ENCODE results near the gene EFCC1.

DNA sequence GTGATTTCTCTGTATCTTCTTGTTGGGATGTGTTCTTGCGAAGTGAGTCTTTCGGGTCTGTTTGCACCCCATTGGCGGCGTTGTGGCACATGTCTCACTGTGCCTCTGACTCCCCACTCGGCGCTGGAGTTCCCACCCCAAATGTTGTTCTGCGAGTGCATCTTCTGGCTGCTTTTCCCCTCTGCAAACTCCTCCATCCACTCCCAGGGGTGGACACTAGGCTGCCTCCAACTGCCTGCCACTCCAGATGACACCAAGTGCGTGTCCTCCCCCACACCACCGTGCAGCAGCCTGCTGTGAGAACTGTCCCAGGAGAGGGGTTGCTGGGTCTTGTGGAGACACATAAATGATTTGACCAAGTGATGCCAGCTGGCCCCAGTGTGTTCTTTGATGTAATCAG is 17.6 kb downstream of the EFCC1 start:
- TF ChIP-seq, protein P1, sequence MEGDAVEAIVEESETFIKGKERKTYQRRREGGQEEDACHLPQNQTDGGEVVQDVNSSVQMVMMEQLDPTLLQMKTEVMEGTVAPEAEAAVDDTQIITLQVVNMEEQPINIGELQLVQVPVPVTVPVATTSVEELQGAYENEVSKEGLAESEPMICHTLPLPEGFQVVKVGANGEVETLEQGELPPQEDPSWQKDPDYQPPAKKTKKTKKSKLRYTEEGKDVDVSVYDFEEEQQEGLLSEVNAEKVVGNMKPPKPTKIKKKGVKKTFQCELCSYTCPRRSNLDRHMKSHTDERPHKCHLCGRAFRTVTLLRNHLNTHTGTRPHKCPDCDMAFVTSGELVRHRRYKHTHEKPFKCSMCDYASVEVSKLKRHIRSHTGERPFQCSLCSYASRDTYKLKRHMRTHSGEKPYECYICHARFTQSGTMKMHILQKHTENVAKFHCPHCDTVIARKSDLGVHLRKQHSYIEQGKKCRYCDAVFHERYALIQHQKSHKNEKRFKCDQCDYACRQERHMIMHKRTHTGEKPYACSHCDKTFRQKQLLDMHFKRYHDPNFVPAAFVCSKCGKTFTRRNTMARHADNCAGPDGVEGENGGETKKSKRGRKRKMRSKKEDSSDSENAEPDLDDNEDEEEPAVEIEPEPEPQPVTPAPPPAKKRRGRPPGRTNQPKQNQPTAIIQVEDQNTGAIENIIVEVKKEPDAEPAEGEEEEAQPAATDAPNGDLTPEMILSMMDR (IDR thresholded peaks at IDR 0.05; ENCODE audit: low read depth, low read length, poor library complexity, severe bottlenecking), result no peak
- TF ChIP-seq EZH2phosphoT487 (IDR thresholded peaks at IDR 0.05; ENCODE audit: borderline replicate concordance, low read length), result no peak
